Body of pancreas (tissue), 4 donors: ENCODE measurements around the gene MRTFA.

Experiments used
- CTCF ChIP-seq, 7 experiments: fragments of 450-650 bp in 4 of 7; fragments of 200-600 bp in 3 of 7; sonication (generic) in 3 of 7; IDR thresholded peaks; one replicate each; pipeline ENCODE4 v1.5.1; 2016 to 2019; ENCODE audit warnings: antibody characterized with exemption in 7 of 7
- POLR2A ChIP-seq, 3 donors: fragments of 450-650 bp; IDR thresholded peaks; one replicate each; pipeline ENCODE4 v1.6.1; 2016; ENCODE audit warnings: antibody characterized with exemption in 3 of 3, mild to moderate bottlenecking in 2 of 3

DNA sequence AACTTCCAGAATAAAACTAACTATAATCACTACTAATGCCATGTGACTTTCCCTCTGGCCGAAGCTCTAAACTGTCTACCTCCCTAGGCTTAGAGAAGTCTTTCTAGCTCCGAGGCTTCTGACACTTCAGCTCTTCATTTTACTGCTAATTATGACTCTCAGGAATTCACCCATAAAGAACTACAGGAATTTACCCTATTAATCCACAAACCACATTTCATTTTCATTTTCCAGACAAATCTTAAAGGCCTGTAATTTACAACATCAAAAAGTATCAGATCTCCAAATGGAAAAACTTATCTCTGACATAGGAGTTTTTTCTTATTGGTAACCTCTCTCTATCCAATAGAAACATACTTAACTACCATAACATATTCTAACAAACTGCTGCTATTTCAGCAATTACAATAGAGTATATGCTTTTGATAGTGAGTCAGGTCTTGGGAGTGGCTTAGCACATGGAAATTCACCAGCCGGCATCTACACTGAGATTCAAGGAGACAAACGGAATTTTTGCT, 33.4 kb downstream of the MRTFA start:
- TF ChIP-seq POLR2A (IDR thresholded peaks at IDR 0.05) (no peak), CTCF (IDR thresholded peaks at IDR 0.05) (no peak)
